ENCODE results near the gene ARL11. TPM values are rescaled to one million over a fixed set of nuclear protein-coding genes. Genes with fewer than 3 reads are reported as not detected.

The ARL11 gene
- total RNA-seq, 1 donor from 2014 or later = not detected

- H3K27me3 Mint-ChIP-seq (ENCODE audit: low read depth, unreplicated experiment) = peaks cover 4% of the 10 kb centered on the region
- no peak overlapping the region for H2AFZ ChIP-seq (ENCODE audit: low read depth, low read length)
- no peak overlapping the region for H3K27ac ChIP-seq (ENCODE audit: low read depth, low read length)
- no peaks in the 10 kb centered on the region for H3K9me3 Mint-ChIP-seq (ENCODE audit: unreplicated experiment)
- no peak for TF ChIP-seq EZH2 (IDR thresholded peaks at IDR 0.05; ENCODE audit: insufficient read depth, low read length)
- TF ChIP-seq CTCF (IDR thresholded peaks at IDR 0.05; ENCODE audit: insufficient read depth, low read depth, low read length) = no peak
- H3K27ac Mint-ChIP-seq (ENCODE audit: unreplicated experiment) = no peak overlapping the region
- no peak overlapping the region for H3K4me3 Mint-ChIP-seq (ENCODE audit: unreplicated experiment)
- H3K36me3 Mint-ChIP-seq (ENCODE audit: low read depth, unreplicated experiment) = peaks cover 5% of the 10 kb centered on the region
- H3K9me3 ChIP-seq (ENCODE audit: insufficient read depth, low read depth, low read length) = no peaks in the 10 kb centered on the region
- H3K4me3 ChIP-seq (ENCODE audit: insufficient read depth, low read depth, low read length) = no peak overlapping the region
- no peak overlapping the region for H3K9ac ChIP-seq (ENCODE audit: low read length)
- no peak for DNase-seq (ENCODE audit: low read depth)
- peaks cover 3% of the 10 kb centered on the region for H3K4me1 Mint-ChIP-seq (ENCODE audit: low read depth, unreplicated experiment)
- FAIRE-seq = no peak
- H3K27me3 ChIP-seq (ENCODE audit: insufficient read depth, low read length) = no peaks in the 10 kb centered on the region
- H4K20me1 ChIP-seq (ENCODE audit: insufficient read depth, low read length) = no peaks in the 10 kb centered on the region
- no peaks in the 10 kb centered on the region for H3K36me3 ChIP-seq (ENCODE audit: insufficient read depth, low read length)
- H3K79me2 ChIP-seq (ENCODE audit: insufficient read depth, low read length) = no peaks in the 10 kb centered on the region
- peaks cover 11% of the 10 kb centered on the region for H3K4me1 ChIP-seq (ENCODE audit: insufficient read depth, low read length)
- H3K4me2 ChIP-seq (ENCODE audit: low read length) = no peak overlapping the region
These were observed 5.4 kb downstream of the ARL11 start for GRCh38 chr13:49633710-49634109.

- Histone ChIP-seq H3K27ac (ENCODE audit: low read depth, low read length) (no peak overlapping the region), H3K9me3 (ENCODE audit: insufficient read depth, low read depth, low read length) (no peaks in the 10 kb centered on the region), H3K4me2 (ENCODE audit: low read length) (peak overlapping the region; percentile 6), H3K79me2 (ENCODE audit: insufficient read depth, low read length) (no peaks in the 10 kb centered on the region), H4K20me1 (ENCODE audit: insufficient read depth, low read length) (no peaks in the 10 kb centered on the region), H3K36me3 (ENCODE audit: insufficient read depth, low read length) (no peaks in the 10 kb centered on the region), H3K27me3 (ENCODE audit: insufficient read depth, low read length) (no peaks in the 10 kb centered on the region), H2AFZ (ENCODE audit: low read depth, low read length) (no peak overlapping the region), H3K4me3 (ENCODE audit: insufficient read depth, low read depth, low read length) (no peak overlapping the region), H3K4me1 (ENCODE audit: insufficient read depth, low read length) (no peaks in the 10 kb centered on the region), H3K9ac (ENCODE audit: low read length) (no peak overlapping the region)
- no peak overlapping the region for H3K27ac Mint-ChIP-seq (ENCODE audit: unreplicated experiment)
- H3K27me3 Mint-ChIP-seq (ENCODE audit: low read depth, unreplicated experiment) = peaks cover 4% of the 10 kb centered on the region
- no peaks in the 10 kb centered on the region for H3K4me1 Mint-ChIP-seq (ENCODE audit: low read depth, unreplicated experiment)
- H3K9me3 Mint-ChIP-seq (ENCODE audit: unreplicated experiment) = no peaks in the 10 kb centered on the region
- FAIRE-seq = no peak
- peak; percentile 59 for DNase-seq (ENCODE audit: low read depth)
- peaks cover 5% of the 10 kb centered on the region for H3K36me3 Mint-ChIP-seq (ENCODE audit: low read depth, unreplicated experiment)
- TF ChIP-seq CTCF (IDR thresholded peaks at IDR 0.05; ENCODE audit: insufficient read depth, low read depth, low read length) = no peak
- TF ChIP-seq EZH2 (IDR thresholded peaks at IDR 0.05; ENCODE audit: insufficient read depth, low read length) = no peak
- H3K4me3 Mint-ChIP-seq (ENCODE audit: unreplicated experiment) = no peak overlapping the region
These were observed 7.5 kb downstream of the ARL11 start for GRCh38 chr13:49635599-49636433.

GRCh38 chr13:49636705-49637104 is 8.4 kb downstream of the ARL11 start:
- FAIRE-seq (no peak), DNase-seq (ENCODE audit: low read depth) (no peak)
- Histone ChIP-seq H3K4me3 (ENCODE audit: insufficient read depth, low read depth, low read length) (no peak overlapping the region), H2AFZ (ENCODE audit: low read depth, low read length) (no peak overlapping the region), H3K79me2 (ENCODE audit: insufficient read depth, low read length) (no peaks in the 10 kb centered on the region), H3K4me2 (ENCODE audit: low read length) (no peak overlapping the region), H3K4me1 (ENCODE audit: insufficient read depth, low read length) (no peaks in the 10 kb centered on the region), H4K20me1 (ENCODE audit: insufficient read depth, low read length) (no peaks in the 10 kb centered on the region), H3K9ac (ENCODE audit: low read length) (no peak overlapping the region), H3K27ac (ENCODE audit: low read depth, low read length) (no peak overlapping the region), H3K36me3 (ENCODE audit: insufficient read depth, low read length) (no peaks in the 10 kb centered on the region), H3K27me3 (ENCODE audit: insufficient read depth, low read length) (no peaks in the 10 kb centered on the region), H3K9me3 (ENCODE audit: insufficient read depth, low read depth, low read length) (no peaks in the 10 kb centered on the region)
- TF ChIP-seq CTCF (IDR thresholded peaks at IDR 0.05; ENCODE audit: insufficient read depth, low read depth, low read length) (no peak), EZH2 (IDR thresholded peaks at IDR 0.05; ENCODE audit: insufficient read depth, low read length) (no peak)
- peaks cover 5% of the 10 kb centered on the region for H3K36me3 Mint-ChIP-seq (ENCODE audit: low read depth, unreplicated experiment)
- no peaks in the 10 kb centered on the region for H3K4me1 Mint-ChIP-seq (ENCODE audit: low read depth, unreplicated experiment)
- H3K9me3 Mint-ChIP-seq (ENCODE audit: unreplicated experiment) = no peaks in the 10 kb centered on the region
- H3K27me3 Mint-ChIP-seq (ENCODE audit: low read depth, unreplicated experiment) = peaks cover 4% of the 10 kb centered on the region
- H3K27ac Mint-ChIP-seq (ENCODE audit: unreplicated experiment) = peak overlapping the region; percentile 58
- H3K4me3 Mint-ChIP-seq (ENCODE audit: unreplicated experiment) = no peak overlapping the region

All from astrocyte (in vitro differentiated cells and primary cell).